HEK293T (cell line): ENCODE data around the gene SLC51A.

Experiments
- ARNT ChIP-seq: fragments of 450-650 bp; IDR thresholded peaks from 2 replicates; pipeline ENCODE4 v1.6.1; 2017; ENCODE audit warnings: mild to moderate bottlenecking
- BHLHE40 ChIP-seq: fragments of 450-650 bp; IDR thresholded peaks from 2 replicates; pipeline ENCODE4 v1.6.1; 2016; ENCODE audit warnings: mild to moderate bottlenecking, moderate library complexity, borderline replicate concordance
- CTBP1 ChIP-seq: fragments of 450-650 bp; IDR thresholded peaks from 2 replicates; pipeline ENCODE4 v1.6.1; 2016; ENCODE audit warnings: borderline replicate concordance
- ELF4 ChIP-seq: fragments of 450-650 bp; IDR thresholded peaks from 2 replicates; pipeline ENCODE4 v1.6.1; 2017; ENCODE audit warnings: antibody characterized with exemption
- FOXA1 ChIP-seq: fragments of 450-650 bp; IDR thresholded peaks from 2 replicates; pipeline ENCODE4 v1.6.1; 2016; ENCODE audit warnings: mild to moderate bottlenecking
- FOXK2 ChIP-seq: fragments of 450-650 bp; IDR thresholded peaks from 2 replicates; pipeline ENCODE4 v1.6.1; 2016; ENCODE audit warnings: mild to moderate bottlenecking
- FOXM1 ChIP-seq: fragments of 450-650 bp; IDR thresholded peaks from 2 replicates; pipeline ENCODE4 v1.6.1; 2017; ENCODE audit warnings: mild to moderate bottlenecking, borderline replicate concordance
- HDGF ChIP-seq: fragments of 450-650 bp; IDR thresholded peaks from 2 replicates; pipeline ENCODE4 v1.6.1; 2017; ENCODE audit warnings: antibody characterized with exemption, borderline replicate concordance
- SP1 ChIP-seq: fragments of 450-650 bp; IDR thresholded peaks from 2 replicates; pipeline ENCODE4 v1.6.1; 2017
- SUZ12 ChIP-seq: fragments of 450-650 bp; IDR thresholded peaks from 2 replicates; pipeline ENCODE4 v1.6.1; 2016; ENCODE audit warnings: mild to moderate bottlenecking
- TARDBP ChIP-seq: fragments of 450-650 bp; IDR thresholded peaks from 2 replicates; pipeline ENCODE4 v1.6.1; 2016
- ZNF384 ChIP-seq: fragments of 450-650 bp; IDR thresholded peaks from 2 replicates; pipeline ENCODE4 v1.6.1; 2016
- TF ChIP-seq, protein P1 (sequence below): fragments of 450-650 bp; IDR thresholded peaks from 2 replicates; pipeline ENCODE4 v1.6.1; 2016

DNA sequence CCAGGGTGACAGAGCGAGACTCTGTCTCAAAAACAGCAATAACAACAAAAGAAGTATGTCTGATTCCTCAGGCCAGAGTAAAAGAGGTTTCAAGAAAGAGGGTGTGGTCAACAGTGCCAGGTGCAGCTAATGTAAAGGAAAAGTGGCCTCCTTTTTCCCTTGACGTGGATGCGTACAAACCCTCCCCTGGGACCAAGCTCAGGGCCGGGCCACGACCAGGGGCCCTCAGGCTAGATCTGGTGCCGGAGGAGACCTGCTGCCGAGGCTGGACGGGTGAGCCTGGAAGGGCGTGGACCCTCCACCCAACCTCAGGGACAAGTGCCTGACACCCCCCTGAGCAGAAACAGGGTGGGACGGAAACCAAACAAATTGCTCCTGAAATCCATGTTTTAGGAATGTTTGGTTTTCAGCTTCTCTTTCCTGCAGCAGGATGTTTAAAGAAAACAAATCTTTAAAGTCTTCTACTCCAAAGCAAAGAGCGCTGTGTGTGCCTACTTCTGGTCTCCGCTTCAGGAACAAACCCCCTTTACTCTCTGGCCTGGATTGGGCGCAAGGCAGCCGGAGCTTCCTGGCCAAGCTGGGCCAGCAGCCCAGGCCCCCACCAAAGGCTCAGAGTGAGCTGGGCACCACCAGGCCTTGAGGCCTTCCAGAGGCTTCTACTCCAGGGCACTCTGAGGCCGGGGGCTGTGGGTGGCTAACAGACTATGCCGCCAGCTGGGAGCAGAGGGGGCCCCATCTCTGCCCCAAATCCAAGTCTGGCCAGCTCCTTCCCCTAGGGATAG is 26.6 kb upstream of the SLC51A start:
- no peak for TF ChIP-seq HDGF
- no peak for TF ChIP-seq ARNT
- TF ChIP-seq FOXA1 = no peak
- TF ChIP-seq, protein P1, sequence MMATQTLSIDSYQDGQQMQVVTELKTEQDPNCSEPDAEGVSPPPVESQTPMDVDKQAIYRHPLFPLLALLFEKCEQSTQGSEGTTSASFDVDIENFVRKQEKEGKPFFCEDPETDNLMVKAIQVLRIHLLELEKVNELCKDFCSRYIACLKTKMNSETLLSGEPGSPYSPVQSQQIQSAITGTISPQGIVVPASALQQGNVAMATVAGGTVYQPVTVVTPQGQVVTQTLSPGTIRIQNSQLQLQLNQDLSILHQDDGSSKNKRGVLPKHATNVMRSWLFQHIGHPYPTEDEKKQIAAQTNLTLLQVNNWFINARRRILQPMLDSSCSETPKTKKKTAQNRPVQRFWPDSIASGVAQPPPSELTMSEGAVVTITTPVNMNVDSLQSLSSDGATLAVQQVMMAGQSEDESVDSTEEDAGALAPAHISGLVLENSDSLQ = no peak
- no peak for TF ChIP-seq SUZ12
- TF ChIP-seq SP1 = no peak
- no peak for TF ChIP-seq FOXM1
- TF ChIP-seq ZNF384 = no peak
- no peak for TF ChIP-seq TARDBP
- TF ChIP-seq FOXK2 = no peak
- TF ChIP-seq CTBP1 = no peak
- no peak for TF ChIP-seq ELF4
- TF ChIP-seq BHLHE40 = no peak
